NCI-H2196 treated with DMSO at 0.1 percent for 48 hours (cell line): ENCODE measurements around the gene ZNF593OS.

Experiments used
- DNase-seq: peaks from one replicate; lab custom pipeline; 2025; ENCODE audit not compliant: unreplicated experiment; lab: John Stamatoyannopoulos, UW

Gene ZNF593OS

GRCh38 chr1:26127235-26128163 is 44.1 kb downstream of the ZNF593OS start:
- no peak for DNase-seq

GRCh38 chr1:26126321-26127084 is 45.1 kb downstream of the ZNF593OS start:
- DNase-seq: peak; percentile 61

- no peak for DNase-seq
These were observed 45.7 kb downstream of the ZNF593OS start for GRCh38 chr1:26125946-26126320.

GRCh38 chr1:26125382-26125781 is 46.2 kb downstream of the ZNF593OS start:
- no peak for DNase-seq

- DNase-seq: no peak
These were observed 47.0 kb downstream of the ZNF593OS start for GRCh38 chr1:26124418-26125331.

- DNase-seq: no peak
These were observed 48.4 kb downstream of the ZNF593OS start for GRCh38 chr1:26122988-26123973.

GRCh38 chr1:26121854-26122773 is 49.5 kb downstream of the ZNF593OS start:
- DNase-seq: no peak

GRCh38 chr1:26119892-26120608 is 51.6 kb downstream of the ZNF593OS start:
- no peak for DNase-seq
